CD4-positive, alpha-beta T cell treated with Interleukin-4 for 1 hour (primary cell): ENCODE results near the gene TMED10.

ENCODE experiments used
- DNase-seq, 2 donors: peaks; one replicate each; pipeline ENCODE4 v3.0.0-alpha.2; 2020 to 2022

Gene TMED10

DNA sequence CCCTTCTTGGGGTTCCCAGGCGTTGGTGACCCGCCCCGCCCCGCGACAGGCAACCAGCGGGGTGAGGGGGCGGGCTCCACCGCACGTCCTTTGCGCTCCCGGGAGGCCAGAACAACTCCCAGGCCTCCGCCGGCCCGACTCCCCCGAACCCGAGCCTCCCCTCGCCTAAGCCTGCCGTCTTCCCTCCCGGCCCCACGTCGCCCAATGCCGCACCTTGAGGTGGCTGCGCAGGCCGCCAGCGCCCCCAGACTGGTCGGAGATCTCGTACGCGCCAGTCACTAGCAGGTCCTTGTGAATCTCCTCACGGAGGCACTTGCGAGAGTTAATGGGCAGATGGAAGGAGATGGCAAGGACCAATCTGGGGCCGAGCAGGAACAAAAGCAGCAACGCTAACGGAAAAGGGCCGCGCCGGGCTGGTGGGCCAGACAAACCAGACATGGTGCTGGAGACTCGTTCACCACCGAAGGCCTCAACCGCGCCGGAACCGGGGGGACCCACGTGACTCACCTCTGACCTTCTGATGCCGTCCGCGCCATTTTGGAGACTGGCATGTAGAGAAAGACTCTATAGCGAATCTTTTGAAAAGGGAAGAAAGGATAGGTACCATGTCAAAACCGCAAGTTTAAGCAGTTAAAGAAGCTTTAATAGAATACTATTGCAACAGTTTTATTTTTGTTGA, at the start of gene TMED10:
TMED10 (minus strand) TSS at position 471 of the 679 bp plus-strand sequence; CDS start at position 438, 33 bp downstream.
- peak; percentile 91 to 93 for DNase-seq

DNA sequence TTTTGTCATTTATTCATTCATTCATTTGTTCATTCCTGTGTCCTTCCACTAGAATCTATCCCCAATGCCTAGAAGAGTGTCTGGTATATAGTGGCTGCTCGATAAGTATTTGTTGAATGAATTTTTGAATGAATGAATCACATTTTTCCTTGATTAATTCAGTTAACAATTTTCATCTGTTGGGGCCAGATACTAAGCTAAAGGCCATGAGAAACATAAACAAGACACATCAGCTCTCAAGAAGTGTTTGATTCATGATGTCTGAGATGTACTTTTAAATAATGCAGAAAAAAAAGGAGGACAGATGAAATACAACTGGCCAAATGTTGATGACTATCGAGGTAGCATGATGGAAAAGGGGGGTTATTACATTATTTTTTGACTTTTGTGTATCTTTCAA, 48.1 kb upstream of the TMED10 start:
- DNase-seq, result no peak

DNA sequence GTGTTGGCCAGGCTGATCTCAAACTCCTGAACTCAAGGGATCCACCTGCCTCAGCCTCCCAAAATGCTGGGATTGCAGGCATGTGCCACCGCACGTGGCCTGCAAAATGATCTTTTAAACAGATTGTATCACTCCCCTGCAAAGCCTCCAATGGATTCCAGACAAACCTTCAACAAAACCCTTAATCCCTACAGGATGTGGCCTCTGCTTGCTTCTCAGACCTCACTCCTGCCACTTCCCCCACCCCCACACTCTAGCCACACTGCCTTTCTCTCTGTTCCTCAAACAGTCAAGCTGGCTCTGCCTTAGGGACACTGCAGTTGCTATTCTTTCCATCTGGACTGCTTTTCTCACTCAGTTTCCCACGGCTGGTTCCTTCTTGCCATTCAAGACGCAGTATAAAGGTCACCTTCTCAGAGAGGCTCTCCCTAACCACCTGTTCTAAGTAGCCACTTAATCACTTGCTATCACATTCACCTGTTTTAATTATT, 47.3 kb upstream of the TMED10 start:
- DNase-seq, result peak in 1 of 2 donors; percentile 42

DNA sequence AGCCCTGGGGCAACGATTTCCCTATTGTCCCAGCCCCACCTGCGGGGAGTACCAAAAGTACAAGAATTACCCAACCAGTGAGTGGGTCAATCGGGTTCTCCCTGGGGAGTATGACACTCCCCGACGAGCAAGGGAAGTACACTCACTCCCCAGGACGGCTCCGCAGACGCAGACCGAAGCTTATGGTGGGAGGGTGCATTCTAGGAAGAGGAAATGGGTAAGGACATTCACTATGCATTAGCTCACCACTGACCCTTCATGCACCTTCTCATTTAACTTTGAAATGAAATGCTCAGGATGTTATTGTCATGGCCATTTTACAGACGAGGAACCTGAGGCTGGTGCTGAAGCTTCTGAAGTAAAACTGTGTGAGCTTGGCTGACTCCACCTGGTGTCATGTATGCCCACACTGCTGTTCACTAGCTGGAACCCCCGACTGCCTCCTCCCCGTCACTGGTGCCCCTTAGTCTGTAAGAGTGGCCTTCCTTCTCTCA, 45.8 kb upstream of the TMED10 start:
- peak in 1 of 2 donors; percentile 71 for DNase-seq

DNA sequence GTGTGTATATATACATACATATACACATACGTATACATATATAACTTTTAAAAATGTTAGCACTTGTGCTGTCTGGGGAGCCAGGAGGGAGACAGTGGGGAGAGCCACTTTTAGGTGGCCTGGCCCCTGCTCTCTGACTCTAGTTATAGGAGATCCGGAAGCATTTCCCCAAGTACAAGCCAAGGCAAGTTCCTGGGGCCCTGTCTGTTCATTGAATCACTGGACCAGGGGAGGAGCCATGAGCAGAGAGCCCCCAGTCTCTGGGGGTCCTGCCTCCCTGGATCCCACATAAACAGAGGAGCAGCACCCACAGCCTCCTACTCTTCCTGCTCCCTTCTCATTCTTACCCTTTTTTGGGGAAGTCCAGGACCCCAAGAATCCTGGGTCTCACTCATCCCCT, 45.4 kb upstream of the TMED10 start:
- DNase-seq, result no peak

DNA sequence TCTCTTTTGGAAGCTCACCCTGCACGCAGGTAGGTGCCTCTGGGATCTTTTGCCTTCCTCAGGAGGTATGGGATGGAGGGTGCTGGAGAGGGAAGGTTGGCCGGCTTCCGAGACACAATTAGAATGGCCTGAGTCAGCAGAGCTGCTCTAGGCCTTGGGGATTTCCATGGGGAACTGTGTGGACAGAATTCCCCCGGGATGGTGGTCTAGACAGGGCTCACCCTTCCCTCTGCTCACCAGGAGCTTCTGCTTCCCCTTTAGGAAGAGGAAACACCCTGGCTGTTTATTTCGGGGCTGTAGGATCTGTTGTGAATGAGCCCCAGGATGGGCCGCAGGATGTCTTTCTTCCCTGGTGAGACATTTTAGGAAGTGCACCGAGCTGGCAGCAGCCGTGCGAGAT, 43.7 kb upstream of the TMED10 start:
- no peak for DNase-seq

DNA sequence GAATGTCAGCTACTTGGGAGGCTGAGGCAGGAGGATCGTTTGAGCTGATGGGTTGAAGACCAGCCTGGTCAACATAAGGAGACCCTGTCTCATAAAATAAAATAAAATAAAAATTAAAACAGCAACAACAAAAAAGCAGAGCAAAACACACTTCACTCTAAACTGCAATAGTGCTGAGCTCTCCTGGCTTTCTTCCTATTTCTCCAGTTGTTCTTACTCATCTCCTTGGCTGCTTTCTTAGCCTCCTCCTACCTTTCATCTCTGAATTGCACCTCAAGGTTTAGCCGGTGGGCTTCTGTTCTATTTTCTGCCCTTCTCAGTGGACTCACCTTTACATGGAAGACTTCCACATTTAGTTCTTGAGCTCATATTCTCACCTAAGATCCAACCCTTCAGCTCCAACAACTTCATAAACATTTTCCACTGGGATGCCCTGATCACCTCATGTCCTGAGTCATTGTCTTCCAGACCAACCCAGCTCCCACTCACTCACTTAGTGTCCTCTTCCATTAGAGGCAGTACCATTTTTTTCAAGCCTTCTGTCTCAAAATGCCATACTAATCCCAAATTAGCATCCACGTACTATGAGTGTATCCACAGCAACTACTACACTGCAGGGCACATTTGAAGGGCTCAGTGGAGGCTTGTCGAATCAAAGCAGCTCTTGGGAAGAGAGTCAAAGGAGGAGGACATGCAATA, 41.2 kb upstream of the TMED10 start:
- DNase-seq, result no peak

DNA sequence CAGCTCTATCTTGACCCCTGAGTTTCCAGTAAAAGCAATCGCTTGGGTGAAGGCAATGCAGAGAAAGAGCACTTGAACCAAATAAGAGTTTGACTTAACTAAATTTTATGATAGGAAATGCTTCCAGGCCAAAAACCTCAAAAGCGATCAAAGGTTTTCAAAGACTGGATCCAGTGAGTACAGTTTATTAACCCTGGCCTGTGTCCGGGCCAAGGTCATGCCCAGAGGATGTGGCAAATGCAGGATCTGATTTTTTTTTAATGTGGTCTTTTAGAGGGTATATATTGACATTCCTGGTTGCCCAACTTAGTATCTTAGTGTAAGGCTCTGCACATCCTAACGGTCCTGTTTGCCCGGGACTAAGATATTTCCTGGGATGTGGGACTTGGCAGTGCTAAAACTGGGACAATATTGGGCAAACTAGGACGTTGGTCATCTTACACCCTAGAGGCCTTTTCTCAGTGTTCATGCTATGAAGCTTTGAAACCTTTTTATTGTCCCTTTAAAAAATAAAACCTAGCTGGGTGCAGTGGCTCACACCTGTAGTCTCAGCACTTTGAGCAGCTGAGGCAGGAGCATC, 40.1 kb upstream of the TMED10 start:
- no peak for DNase-seq

DNA sequence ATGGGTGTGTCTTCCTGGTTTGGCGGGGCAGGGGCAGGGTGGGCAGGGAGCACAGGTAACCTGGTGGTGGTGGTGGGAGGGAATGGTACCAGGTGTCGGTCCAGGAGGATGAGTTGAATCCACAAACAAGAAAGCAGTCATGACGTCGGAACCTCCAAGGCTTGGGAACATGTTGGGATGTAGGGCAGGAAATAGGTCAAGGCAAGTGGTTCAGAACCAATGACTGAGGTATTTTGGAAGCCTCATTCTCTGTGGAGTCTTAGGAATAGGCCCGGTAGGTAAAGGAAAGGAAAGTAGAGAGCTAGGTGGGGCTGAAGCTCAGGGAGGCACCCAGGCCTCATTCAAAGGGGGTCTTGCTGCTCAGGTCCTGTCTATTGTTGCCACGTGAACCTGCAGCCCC, 39.1 kb upstream of the TMED10 start:
- no peak for DNase-seq

DNA sequence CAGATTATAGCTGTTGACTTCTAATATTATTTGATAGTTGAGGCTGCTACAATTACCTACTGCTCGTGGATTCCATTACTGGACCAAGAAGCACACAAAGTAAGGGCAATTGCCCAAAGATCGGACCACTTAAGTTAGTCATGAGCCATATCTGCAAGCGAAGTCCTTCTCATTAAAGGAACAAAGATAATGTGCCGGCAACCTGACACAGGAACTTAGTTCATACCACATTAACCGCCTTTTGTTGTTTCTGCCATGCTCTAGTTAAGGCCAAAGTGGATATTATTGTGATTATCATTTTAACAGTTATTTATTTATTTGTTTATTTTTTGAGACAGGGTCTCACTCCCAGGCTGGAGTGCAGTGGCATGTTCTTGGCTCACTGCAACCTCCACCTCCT, 38.1 kb upstream of the TMED10 start:
- DNase-seq, result no peak

DNA sequence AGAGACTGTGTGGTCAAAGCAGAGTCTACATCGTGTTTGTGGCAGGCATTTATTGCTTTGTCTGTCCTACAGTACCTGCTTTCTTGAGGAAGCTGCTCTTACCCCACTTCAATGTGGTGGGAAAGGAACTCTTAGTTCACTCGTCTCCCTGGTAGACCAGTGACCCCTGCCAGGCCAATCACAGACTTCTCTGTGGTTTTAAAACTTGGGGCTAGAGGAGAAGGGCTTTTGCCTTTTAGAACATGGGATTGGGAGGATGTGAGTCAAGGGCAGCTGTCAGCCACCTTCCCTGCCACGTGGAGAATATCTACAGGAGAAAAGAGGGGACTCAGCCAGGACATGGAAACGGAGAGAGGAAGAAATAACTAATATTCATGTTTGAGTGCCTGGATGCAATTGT, 36.8 kb upstream of the TMED10 start:
- DNase-seq, result no peak

DNA sequence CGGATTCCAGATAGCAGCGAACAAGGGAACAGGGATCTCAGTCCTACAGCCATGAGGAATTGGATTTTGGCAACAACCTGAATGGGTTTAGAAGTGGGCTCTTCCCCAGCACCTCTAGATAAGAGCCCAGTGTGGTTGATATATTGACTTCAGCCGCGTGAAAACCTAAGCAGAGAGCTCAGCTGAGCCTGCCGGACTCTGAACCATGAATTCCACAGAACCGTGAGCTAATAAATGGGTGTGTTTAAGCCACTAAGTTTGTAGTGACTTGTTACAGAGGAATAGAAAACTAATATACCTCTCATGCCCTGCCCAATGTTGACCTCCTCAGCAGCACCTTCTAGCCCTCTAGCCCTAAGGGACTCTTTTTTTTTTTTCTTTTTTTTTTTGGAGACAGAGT, 32.4 kb upstream of the TMED10 start:
- DNase-seq, result no peak

DNA sequence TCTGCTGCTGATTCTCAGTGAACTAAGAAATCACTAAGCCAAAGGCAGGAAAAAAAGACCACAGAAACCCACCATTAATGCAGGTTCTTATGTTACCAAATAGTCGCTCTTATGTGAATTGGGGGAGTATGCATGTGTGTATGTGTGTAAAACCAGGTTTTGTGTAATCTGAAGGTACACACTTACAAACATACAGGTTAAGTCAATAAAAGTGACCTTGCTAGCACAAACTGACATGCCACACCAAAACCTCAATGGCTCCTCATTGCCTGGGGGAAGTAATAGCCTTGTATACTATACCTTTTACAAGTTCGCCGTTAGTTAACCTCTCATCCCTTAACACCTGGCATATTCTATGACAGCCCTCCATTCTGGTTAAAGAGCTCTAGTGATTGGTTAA, 29.8 kb upstream of the TMED10 start:
- DNase-seq, result no peak

DNA sequence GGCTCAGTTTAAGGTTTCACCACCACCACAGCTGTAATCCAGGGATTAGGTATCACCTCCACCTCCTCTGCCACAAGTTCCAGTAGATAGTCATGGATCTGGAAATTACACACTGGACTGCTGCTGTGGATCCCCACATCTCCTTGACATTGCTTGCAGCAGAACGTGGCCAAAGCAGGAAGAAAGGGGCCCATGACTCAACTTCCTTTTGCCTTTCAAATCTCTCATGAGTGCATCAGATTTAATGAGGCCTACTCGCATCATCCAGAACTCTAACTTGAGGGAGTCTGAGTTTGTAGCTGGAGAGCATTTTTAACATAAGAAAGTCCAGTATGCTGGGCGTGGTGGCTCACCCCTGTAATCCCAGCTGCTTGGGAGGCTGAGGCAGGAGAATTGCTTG, 29.2 kb upstream of the TMED10 start:
- DNase-seq, result peak in 1 of 2 donors; percentile 26

DNA sequence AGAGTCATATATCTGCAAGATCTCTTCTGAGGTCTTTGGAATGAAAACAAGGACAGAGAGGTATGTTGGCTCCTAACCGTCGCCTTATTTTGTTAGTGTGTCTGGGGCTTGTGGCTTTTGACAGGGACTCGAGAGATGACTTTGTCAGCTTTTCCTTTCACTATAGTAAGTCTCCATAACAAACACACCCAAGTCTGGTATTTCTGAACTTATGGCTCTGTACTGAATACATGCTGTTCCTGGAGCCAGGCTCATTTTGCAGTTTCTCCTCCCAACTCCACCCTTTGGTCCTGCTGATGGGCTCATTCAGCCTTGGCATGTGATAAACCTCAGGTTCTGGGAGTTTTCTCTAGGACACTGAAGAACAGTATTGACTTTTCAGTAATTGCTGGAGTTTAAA, 27.7 kb upstream of the TMED10 start:
- DNase-seq, result no peak

DNA sequence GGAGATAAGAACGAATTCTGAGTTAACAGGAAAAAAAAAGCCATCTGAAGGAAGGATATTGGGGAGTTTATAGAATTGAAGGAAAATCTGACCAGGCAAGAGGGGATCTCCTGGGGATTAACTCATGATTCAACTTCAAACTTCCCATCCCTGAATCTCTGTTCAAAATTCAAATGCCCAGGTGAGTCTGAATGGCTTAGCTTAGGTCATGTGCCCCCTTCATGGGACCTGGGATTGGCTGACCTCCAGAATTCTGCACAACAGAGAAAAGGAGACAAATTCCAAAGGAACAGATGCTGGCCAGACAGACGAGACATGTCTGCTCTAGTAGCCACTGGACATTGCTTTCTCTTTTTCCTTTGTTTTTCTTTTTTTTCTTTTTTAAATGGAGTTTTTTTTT, 26.2 kb upstream of the TMED10 start:
- no peak for DNase-seq

DNA sequence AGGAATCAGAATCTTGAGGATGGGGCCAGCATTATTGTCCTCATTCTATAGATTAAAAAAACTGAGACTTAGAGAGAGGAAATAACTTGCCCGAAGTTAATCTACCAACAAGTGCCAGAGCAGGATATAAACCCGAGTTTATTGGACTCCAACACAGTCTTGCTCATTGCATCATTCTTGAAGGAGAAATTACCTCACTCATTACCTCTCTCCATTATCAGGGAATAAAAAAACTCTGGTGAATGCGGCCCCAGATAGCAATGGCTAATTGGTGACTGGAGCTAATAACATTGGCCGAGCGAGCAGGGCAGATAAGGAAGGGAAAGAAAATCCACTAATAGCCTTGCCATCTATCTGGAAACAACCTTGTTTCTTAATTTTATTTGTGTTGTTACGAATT, 24.7 kb upstream of the TMED10 start:
- DNase-seq, result no peak

DNA sequence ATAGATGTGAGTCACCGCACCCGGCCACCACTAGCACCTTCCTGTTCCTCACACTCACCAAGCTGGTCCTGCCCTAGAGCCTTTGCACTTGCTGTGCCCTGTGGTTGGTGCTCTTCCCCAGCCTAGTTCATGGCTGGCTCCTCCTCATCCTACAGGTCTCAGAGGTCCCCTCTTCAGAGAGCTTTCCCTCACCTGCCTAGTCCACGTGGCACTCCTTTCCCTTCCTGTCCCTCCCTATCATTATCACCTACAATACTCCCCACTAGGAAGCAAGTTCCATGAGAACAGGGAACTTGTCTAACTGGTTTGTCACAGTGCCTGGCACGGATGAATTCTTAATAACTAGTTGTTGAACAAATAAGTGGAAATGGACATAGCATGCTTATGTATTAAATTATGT, 24.0 kb upstream of the TMED10 start:
- DNase-seq, result no peak

DNA sequence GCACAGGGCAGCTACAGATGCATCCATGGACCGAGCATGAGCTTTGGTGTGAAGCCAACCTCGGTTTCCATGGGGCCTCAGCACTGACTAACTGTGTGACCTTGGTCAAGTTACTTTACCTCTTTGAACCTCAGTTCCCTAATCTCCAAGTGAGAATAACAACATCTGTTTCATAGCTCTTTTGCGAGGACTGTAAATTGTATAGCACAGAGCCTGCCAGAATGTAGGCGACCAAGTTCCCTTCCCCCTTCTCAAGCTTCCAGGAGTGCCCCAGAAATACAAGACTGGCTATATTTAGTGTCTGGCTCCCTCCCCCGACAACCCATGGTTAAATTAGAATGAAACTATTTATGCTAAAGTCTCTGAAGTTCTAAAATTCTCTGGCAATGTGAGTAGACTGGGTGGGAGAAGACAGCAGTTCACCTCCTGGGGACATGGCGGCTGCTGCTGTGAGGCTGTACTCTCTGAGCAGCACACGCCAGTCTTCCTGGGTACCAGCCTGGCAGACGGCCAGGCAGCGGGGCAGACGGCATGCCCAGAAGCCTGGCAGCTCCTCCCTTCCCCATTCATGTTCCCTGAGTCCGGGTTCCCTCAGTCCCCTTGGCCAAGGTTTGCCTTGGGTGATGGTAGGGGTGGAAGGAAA, 22.0 kb upstream of the TMED10 start:
- no peak for DNase-seq

DNA sequence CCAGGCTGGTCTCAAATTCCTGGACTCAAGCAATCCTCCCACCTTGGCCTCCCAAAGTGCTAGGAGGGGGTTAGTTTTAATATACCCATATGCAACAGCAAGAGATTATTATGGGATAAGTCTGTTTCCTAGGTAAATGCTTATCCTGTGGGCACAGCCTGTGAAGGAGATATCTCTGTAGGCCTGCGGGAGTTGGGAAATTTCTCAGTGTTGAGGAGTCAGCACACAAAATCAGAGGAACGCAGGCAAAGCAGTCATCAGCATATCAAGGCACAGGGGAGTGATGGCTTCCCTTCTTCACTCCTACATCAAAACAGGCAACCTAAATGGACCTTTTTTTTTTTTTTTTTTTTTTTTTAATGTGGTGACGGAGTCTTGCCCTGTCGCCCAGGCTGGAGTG, 20.9 kb upstream of the TMED10 start:
- DNase-seq, result no peak

DNA sequence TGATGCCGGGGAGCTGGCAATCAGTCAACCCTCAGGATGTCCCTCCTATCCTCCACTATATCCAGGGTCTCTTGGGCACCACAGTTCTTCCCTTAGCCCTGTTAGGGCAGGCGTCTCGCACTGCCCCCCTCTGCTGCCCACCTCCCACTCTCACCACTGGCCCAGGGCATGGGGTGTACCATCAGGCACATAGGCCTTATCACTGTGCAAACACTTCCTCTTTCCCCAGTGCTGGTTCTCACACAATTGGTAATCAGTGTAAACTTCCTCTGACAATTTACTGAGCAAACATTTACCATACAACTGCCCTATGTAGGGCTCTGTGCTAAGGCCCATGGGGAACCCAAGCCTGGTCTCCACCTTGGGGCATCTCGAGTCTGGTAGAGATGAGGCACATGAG, 20.1 kb upstream of the TMED10 start:
- peak in 1 of 2 donors; percentile 23 for DNase-seq

DNA sequence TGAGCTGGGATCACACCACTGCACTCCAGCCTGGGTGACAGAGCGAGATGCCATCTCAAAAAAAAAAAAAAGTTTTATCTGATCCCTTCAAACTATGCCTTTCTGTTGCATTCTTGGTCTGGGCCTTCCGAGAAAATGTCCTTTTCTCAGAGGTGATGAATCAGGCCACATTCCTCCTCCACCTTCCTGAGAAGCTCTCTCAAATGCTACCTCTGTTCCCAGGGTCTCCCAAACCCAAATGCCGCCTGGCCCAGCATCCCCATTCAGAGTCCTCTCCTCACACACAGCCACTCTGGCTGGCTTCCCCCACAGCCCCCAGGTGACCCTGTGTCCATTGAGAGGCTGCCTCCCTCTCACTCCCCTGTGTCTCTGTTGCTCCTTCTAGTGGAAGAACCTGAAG, 19.7 kb upstream of the TMED10 start:
- DNase-seq, result no peak

DNA sequence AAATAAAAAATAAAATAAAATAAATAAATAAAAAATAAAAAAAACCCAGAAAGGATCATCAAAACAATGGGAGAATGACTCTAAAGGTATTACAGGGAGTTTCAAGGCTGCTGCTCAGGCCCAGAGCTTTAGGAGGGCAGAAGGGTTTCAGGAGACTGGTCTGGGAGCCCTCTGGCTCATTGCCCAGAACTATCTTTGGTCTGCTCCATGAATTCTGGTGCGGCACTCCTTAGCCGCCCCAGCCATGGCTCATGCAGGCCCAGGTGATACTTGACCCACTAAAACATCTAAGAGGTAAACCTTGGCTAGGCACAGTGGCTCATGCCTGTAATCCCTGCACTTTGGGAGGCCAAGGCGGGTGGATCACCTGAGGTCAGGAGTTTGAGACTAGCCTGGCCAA, 14.7 kb upstream of the TMED10 start:
- DNase-seq, result no peak

DNA sequence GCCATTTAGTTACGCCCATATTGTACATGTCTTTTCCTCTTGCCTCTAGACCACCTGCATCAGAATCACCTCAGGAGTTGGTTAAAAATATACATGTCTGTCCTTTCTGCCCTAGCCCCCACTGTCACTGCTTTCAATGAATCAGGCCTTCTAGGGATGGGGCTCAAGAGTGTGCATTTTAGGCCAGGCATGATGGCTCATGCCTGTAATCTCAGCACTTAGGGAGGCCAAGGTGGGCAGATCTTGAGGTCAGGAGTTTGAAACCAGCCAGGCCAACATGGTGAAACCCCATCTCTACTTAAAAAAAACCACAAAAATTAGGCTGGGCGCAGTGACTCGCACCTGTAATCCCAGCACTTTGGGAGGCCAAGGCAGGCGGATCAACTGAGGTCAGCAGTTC, 13.6 kb upstream of the TMED10 start:
- DNase-seq, result no peak
